GM23338 (cell line): ENCODE data around the gene SPIRE1. TPM values are rescaled to one million over a fixed set of nuclear protein-coding genes. Genes with fewer than 3 reads are reported as not detected.

Source experiments
- polyA plus RNA-seq: library from polyadenylated mRNA; unstranded; fragments of >200 nt; fragmentation: Nextera tagmentation; extraction: Ambion mirVana; gene quantifications from 2 replicates; pipeline ENCODE4 v1.2.1, GENCODE V29; 2016
- small RNA-seq: library from RNA; depleted of rRNA; stranded (forward); fragments of <200 nt; gene quantifications from one replicate; pipeline ENCODE3, GENCODE V24; 2014; ENCODE audit warnings: low replicate concordance
- total RNA-seq: library from RNA; depleted of rRNA; stranded (reverse); fragments of >200 nt; shearing (Covaris generic); gene quantifications from 2 replicates; pipeline ENCODE4 v1.2.3, GENCODE V29; 2014; rRNA removed

SPIRE1 gene
- total and polyA plus RNA-seq, 2 experiments from 2014 or later: 2.9 to 15.5 TPM

Small RNA genes within 50 kb of the gene (small RNA-seq; reads per million reads assigned to genes)
- not detected for gene RNU7-129P

Other genes starting within 250 kb of the SPIRE1 start
- gene CEP76, start 44.6 kb upstream of the SPIRE1 start, total RNA-seq: 17.9 and 25.9 TPM in 2 replicates
- gene CEP76, start 44.6 kb upstream of the SPIRE1 start, polyA plus RNA-seq: 10.4 and 11.2 TPM in 2 replicates
- 87.8 and 93.9 TPM in 2 replicates for gene PSMG2, start 44.9 kb upstream of the SPIRE1 start, total RNA-seq
- 151 and 154 TPM in 2 replicates for gene PSMG2, start 44.9 kb upstream of the SPIRE1 start, polyA plus RNA-seq
- 49.9 and 57.5 TPM in 2 replicates for gene PTPN2, start 226.1 kb upstream of the SPIRE1 start, total RNA-seq
- 52.4 and 65.5 TPM in 2 replicates for gene PTPN2, start 226.1 kb upstream of the SPIRE1 start, polyA plus RNA-seq